ENCODE data around the gene PTPRQ. TPM values are rescaled to one million over a fixed set of nuclear protein-coding genes. Genes with fewer than 3 reads are reported as not detected.

The PTPRQ gene
- total RNA-seq, 1 donor from 2014 or later, result 0.64 TPM

DNA sequence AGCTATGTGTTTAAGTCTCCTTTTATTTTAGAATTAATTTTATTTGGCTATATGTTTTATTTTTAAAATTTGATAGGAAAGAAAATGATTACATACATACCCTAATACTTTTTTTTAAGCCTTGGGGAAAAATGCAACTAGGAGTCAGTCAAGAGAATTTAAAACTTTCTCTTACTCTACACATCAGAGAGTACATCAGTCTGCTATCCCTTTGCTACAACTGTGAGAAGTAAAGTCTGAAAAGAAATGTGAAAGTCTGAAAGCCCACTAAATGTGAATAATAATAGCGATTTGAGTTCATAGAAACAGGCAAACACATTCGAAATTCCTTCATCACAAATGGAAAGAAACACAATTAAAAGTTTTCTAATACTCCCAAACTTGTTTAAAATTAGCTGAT lies 95.0 kb downstream of the PTPRQ start:
- no peak for TF ChIP-seq CTCF (IDR thresholded peaks at IDR 0.05)
- Histone ChIP-seq H3K36me3 (no peaks in the 10 kb centered on the region), H3K27me3 (no peaks in the 10 kb centered on the region), H3K9me3 (no peaks in the 10 kb centered on the region), H3K4me3 (no peak overlapping the region), H3K4me1 (no peaks in the 10 kb centered on the region), H3K27ac (no peak overlapping the region)
- no peak for DNase-seq (ENCODE audit: low spot score in 2 of 2)
- intact Hi-C loops (cut with DNase I), result no loop called here

- no peaks in the 10 kb centered on the region for H3K27me3 ChIP-seq
- no peak overlapping the region for H3K4me3 ChIP-seq
- peaks cover 3 to 4% of the 10 kb centered on the region in 2 donors for H3K4me1 ChIP-seq
- no peak for DNase-seq (ENCODE audit: low spot score in 2 of 2)
- H3K9me3 ChIP-seq, result no peaks in the 10 kb centered on the region
- TF ChIP-seq CTCF (IDR thresholded peaks at IDR 0.05), result no peak
- intact Hi-C loops (cut with DNase I), result no loop called here
- H3K36me3 ChIP-seq, result no peaks in the 10 kb centered on the region
- no peak overlapping the region for H3K27ac ChIP-seq
These were observed 105.3 kb downstream of the PTPRQ start for GRCh38 chr12:80549298-80549697.

GRCh38 chr12:80551897-80552296 lies 107.9 kb downstream of the PTPRQ start:
- H3K4me3 ChIP-seq, result no peak overlapping the region
- intact Hi-C loops (cut with DNase I), result loop anchor here (2.0 kb wide), 1 partner anchor 75 kb away; no protein-coding TSS in a partner anchor
- no peak for TF ChIP-seq CTCF (IDR thresholded peaks at IDR 0.05)
- DNase-seq (ENCODE audit: low spot score in 2 of 2), result no peak
- H3K4me1 ChIP-seq, result peaks cover 3 to 8% of the 10 kb centered on the region in 2 donors
- no peaks in the 10 kb centered on the region for H3K9me3 ChIP-seq
- no peaks in the 10 kb centered on the region for H3K36me3 ChIP-seq
- H3K27me3 ChIP-seq, result no peaks in the 10 kb centered on the region
- H3K27ac ChIP-seq, result peak overlapping the region in 1 of 2 donors; percentile 19

DNA sequence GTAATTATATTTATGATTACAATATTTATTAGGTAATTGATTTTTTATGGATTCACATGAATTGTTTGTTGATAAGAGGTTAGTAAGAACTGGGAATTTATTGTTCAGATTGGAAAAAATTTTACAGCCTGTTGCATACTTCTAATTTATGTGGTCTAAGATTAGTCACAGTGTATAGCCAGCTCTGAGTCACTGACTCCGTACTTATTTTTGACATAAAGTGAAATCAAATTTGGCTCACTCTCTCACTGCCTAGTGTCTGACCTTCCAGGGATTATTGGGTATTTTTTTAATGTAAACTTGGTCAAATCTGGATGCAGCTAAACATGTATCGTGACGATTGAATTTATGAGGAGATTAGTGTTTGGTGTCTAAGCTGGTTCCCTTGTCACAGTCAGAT lies 109.3 kb downstream of the PTPRQ start:
- Histone ChIP-seq H3K27ac (no peak overlapping the region), H3K4me1 (peaks cover 3 to 8% of the 10 kb centered on the region in 2 donors), H3K9me3 (no peaks in the 10 kb centered on the region), H3K36me3 (no peaks in the 10 kb centered on the region), H3K4me3 (no peak overlapping the region), H3K27me3 (no peaks in the 10 kb centered on the region)
- intact Hi-C loops (cut with DNase I), result loop anchor here (2.0 kb wide), 1 partner anchor 73 kb away; no protein-coding TSS in a partner anchor
- no peak for DNase-seq (ENCODE audit: low spot score in 2 of 2)
- TF ChIP-seq CTCF (IDR thresholded peaks at IDR 0.05), result no peak

- H3K9me3 ChIP-seq, result no peaks in the 10 kb centered on the region
- intact Hi-C loops (cut with DNase I), result no loop called here
- peak overlapping the region; percentile 13 to 57 for H3K27ac ChIP-seq
- H3K4me3 ChIP-seq, result no peak overlapping the region
- no peak for TF ChIP-seq CTCF (IDR thresholded peaks at IDR 0.05)
- H3K27me3 ChIP-seq, result no peaks in the 10 kb centered on the region
- H3K4me1 ChIP-seq, result peaks cover 3 to 8% of the 10 kb centered on the region in 2 donors
- no peak for DNase-seq (ENCODE audit: low spot score in 2 of 2)
- no peaks in the 10 kb centered on the region for H3K36me3 ChIP-seq
These were observed 112.5 kb downstream of the PTPRQ start for GRCh38 chr12:80556566-80556965.

DNA sequence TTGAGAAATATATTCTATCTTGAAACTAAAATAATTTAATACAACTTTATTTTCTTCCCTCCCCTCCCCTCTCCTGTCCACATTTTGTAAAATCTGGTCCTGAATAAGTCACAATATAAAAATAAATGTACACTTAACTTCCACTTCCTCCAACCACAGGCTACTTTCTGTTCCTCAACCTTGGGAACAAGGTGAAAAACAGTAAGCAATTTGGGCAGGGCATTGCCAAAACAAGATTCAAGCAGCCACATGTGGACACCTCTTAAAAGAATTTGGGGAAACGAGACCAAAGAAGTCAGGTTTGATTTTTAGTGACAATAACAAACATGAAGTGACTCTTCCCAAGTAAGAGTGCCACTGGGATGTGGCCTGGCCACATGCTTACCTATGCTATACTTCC lies 115.7 kb downstream of the PTPRQ start:
- no peak for TF ChIP-seq CTCF (IDR thresholded peaks at IDR 0.05)
- H3K27me3 ChIP-seq, result no peaks in the 10 kb centered on the region
- H3K4me3 ChIP-seq, result no peak overlapping the region
- H3K9me3 ChIP-seq, result no peaks in the 10 kb centered on the region
- H3K36me3 ChIP-seq, result no peaks in the 10 kb centered on the region
- intact Hi-C loops (cut with DNase I), result no loop called here
- H3K4me1 ChIP-seq, result peaks cover 0 to 4% of the 10 kb centered on the region in 2 donors
- H3K27ac ChIP-seq, result no peak overlapping the region
- DNase-seq (ENCODE audit: low spot score in 2 of 2), result no peak

Measured in ascending aorta (tissue), 2 donors.